ENCODE data around the gene DDOST. TPM values are rescaled to one million over a fixed set of nuclear protein-coding genes. Genes with fewer than 3 reads are reported as not detected.

Gene DDOST
- total RNA-seq, 1 donor from 2014 or later: 142 TPM

DNA sequence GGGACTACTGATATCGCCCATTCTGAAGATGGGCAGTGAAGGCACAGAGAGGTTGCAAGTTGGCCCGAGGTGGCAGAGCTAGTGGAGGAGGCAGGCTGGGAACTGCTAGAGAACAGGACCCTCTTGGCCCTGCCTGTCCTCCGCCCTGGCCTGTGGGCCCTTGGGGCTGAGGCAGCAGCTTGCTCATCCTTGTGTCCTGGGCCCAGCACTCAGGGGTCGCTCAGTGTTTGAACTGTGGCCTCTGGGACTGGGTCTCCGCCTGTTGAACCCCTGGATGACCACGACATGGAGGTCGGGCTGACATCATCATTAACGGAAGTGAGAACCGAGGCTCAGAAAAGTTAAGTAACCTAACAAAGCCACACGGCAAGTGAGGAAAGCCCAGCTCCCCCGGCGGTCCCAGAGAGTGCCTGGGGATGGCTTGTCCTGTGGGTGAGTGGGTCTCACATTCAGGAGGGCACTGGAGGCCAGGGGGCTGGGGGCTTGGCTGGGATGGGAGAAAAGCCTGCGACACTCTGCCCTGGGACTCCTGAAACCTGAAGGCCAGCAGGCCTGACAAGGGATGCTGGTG lies 23.0 kb upstream of the DDOST start:
- Histone ChIP-seq H3K27me3 (no peaks in the 10 kb centered on the region), H3K4me3 (no peak overlapping the region), H3K36me3 (no peaks in the 10 kb centered on the region), H3K4me1 (no peaks in the 10 kb centered on the region), H3K9me3 (no peaks in the 10 kb centered on the region), H3K27ac (no peak overlapping the region)
- DNase-seq (ENCODE audit: low spot score in 2 of 2): no peak
- intact Hi-C loops (cut with DNase I): no loop called here
- TF ChIP-seq, protein P1, sequence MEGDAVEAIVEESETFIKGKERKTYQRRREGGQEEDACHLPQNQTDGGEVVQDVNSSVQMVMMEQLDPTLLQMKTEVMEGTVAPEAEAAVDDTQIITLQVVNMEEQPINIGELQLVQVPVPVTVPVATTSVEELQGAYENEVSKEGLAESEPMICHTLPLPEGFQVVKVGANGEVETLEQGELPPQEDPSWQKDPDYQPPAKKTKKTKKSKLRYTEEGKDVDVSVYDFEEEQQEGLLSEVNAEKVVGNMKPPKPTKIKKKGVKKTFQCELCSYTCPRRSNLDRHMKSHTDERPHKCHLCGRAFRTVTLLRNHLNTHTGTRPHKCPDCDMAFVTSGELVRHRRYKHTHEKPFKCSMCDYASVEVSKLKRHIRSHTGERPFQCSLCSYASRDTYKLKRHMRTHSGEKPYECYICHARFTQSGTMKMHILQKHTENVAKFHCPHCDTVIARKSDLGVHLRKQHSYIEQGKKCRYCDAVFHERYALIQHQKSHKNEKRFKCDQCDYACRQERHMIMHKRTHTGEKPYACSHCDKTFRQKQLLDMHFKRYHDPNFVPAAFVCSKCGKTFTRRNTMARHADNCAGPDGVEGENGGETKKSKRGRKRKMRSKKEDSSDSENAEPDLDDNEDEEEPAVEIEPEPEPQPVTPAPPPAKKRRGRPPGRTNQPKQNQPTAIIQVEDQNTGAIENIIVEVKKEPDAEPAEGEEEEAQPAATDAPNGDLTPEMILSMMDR (IDR thresholded peaks at IDR 0.05): no peak

DNA sequence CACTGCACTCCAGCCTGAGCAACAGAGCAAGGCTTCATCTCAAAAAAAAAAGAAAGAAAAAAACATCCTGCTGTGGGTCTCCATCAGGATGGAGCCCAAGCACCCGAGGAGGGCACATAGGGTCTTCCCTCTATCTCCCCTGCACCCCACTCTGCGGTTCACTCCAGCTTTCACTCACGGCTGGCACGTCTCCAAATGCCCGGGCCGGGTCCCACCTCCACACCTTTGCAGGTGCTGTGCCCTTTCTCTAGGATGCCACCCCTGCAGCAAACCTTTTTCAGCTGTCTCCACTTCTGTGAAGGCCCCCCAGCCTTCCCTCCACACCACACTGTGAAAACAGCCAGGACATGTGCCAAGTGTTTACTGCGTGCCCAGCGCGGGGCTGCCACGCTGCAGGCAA lies 22.4 kb upstream of the DDOST start:
- TF ChIP-seq, protein P1 (IDR thresholded peaks at IDR 0.05): no peak
- Histone ChIP-seq H3K4me3 (no peak overlapping the region), H3K27ac (no peak overlapping the region), H3K36me3 (no peaks in the 10 kb centered on the region), H3K9me3 (no peaks in the 10 kb centered on the region), H3K4me1 (no peaks in the 10 kb centered on the region), H3K27me3 (no peaks in the 10 kb centered on the region)
- no peak for DNase-seq (ENCODE audit: low spot score in 2 of 2)
- intact Hi-C loops (cut with DNase I): no loop called here

DNA sequence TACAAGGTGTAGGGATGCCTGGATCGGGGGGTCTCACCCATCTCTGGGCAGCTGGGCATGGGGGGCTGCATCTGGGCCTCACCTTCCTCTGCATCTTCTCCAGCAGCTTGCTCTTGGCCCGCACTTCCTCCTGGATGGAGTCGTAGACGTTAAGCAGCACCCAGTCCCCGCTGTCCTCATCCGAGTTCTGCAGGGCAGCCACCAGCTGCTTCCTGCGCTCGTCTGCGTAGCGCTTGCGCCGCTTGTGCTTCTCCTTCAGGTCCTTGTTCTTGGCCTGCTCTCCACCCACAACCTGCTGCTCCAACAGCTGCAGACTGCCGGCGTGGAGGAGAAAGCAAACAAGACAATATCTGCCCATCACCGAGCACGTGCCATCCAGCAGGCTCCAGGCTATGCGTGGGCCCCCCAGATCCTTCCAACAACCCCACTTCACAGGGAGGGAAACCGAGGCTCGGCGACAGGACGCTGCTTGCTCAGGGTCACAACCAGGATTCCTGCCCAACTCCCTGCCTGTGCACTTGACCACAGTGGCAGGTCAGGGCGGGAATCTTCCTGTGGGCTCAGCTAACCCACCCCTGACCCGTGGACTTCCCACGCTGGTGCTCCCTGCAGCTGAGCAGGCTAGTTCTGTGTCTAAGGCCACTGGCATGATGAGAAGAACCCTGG lies 21.5 kb upstream of the DDOST start:
- Histone ChIP-seq H3K27me3 (no peaks in the 10 kb centered on the region), H3K27ac (no peak overlapping the region), H3K4me3 (no peak overlapping the region), H3K9me3 (no peaks in the 10 kb centered on the region), H3K36me3 (no peaks in the 10 kb centered on the region), H3K4me1 (no peaks in the 10 kb centered on the region)
- no peak for DNase-seq (ENCODE audit: low spot score in 2 of 2)
- intact Hi-C loops (cut with DNase I): no loop called here
- TF ChIP-seq, protein P1 (IDR thresholded peaks at IDR 0.05): no peak

DNA sequence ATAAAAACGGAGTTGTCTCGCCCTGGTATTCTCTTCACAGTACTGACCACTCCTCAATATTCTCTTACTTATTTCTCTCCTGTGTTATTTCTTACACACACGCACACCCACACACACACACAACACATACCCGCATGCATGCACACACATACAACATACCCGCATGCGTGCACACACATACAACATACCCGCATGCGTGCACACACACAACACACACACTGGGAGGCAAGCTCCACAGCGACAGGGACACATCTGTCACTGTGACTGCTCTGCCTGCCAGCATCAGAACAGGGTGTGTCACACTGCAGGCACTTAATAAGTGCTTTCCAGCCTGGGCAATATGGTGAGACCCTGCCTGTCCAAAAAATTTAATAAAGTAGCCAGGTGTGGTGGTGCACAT lies 20.8 kb upstream of the DDOST start:
- intact Hi-C loops (cut with DNase I): no loop called here
- no peaks in the 10 kb centered on the region for H3K4me1 ChIP-seq
- H3K9me3 ChIP-seq: no peaks in the 10 kb centered on the region
- no peaks in the 10 kb centered on the region for H3K27me3 ChIP-seq
- DNase-seq (ENCODE audit: low spot score in 2 of 2): no peak
- H3K27ac ChIP-seq: no peak overlapping the region
- no peak overlapping the region for H3K4me3 ChIP-seq
- no peaks in the 10 kb centered on the region for H3K36me3 ChIP-seq
- TF ChIP-seq, protein P1 (IDR thresholded peaks at IDR 0.05): no peak

DNA sequence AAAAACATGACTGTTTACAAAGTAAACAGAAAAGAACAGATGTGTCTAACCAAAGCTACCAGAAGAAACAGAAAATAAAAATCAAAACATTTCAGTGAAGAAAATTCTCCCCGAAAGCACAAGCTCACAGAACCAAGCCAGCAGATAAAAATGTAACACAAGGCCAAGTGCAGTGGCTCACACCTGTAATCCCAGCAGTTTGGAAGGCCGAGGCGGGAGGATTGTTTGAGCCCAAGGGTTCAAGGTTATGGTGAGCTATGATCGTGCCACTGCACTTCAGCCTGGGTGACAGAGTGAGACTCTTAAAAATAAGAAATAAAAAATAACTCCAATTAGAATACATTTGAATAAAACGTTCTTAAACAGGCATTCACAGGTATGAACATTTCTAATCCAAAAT lies 19.1 kb upstream of the DDOST start:
- no peak for DNase-seq (ENCODE audit: low spot score in 2 of 2)
- Histone ChIP-seq H3K27ac (no peak overlapping the region), H3K4me3 (no peak overlapping the region), H3K4me1 (no peaks in the 10 kb centered on the region), H3K27me3 (no peaks in the 10 kb centered on the region), H3K9me3 (no peaks in the 10 kb centered on the region), H3K36me3 (no peaks in the 10 kb centered on the region)
- TF ChIP-seq, protein P1 (IDR thresholded peaks at IDR 0.05): no peak
- intact Hi-C loops (cut with DNase I): no loop called here
